ENCODE measurements around the gene SLC7A14. TPM values are rescaled to one million over a fixed set of nuclear protein-coding genes. Genes with fewer than 3 reads are reported as not detected.

Gene SLC7A14
- total RNA-seq, 2 donors from 2014 or later, result 0.26 TPM; not detected in 1

DNA sequence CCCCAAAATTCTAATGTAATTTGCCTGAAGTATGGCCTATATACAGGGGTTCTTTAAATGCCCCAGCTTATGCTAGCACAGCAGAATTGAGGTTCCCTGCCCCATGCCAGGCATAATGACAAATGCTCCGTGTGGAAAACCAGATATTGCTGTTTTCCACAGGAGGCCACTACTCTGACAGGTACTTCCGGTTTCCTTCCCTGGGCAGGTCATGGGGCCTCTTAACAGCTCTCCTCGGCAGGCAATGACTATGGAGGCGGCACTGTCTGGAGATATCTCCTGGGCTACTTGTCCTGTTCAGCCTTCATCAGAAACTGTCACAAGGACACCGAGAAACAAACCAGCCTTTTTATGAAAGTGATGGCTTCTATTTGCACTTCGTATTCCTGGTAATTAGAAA lies 54.8 kb downstream of the SLC7A14 start:
- ATAC-seq (no peak), DNase-seq (no peak)
- Histone ChIP-seq H3K4me3 (no peak overlapping the region), H3K9me3 (no peaks in the 10 kb centered on the region), H3K27me3 (no peaks in the 10 kb centered on the region), H3K36me3 (replicated peaks in 1 of 2; ENCODE audit: insufficient read depth in 1 of 2, low read depth in 2 of 2) (no peaks in the 10 kb centered on the region), H3K27ac (no peak overlapping the region), H3K4me1 (no peaks in the 10 kb centered on the region)
- intact Hi-C loops (cut with DNase I), result no loop called here
- TF ChIP-seq POLR2A (IDR thresholded peaks at IDR 0.05), result no peak
- TF ChIP-seq, protein P1, sequence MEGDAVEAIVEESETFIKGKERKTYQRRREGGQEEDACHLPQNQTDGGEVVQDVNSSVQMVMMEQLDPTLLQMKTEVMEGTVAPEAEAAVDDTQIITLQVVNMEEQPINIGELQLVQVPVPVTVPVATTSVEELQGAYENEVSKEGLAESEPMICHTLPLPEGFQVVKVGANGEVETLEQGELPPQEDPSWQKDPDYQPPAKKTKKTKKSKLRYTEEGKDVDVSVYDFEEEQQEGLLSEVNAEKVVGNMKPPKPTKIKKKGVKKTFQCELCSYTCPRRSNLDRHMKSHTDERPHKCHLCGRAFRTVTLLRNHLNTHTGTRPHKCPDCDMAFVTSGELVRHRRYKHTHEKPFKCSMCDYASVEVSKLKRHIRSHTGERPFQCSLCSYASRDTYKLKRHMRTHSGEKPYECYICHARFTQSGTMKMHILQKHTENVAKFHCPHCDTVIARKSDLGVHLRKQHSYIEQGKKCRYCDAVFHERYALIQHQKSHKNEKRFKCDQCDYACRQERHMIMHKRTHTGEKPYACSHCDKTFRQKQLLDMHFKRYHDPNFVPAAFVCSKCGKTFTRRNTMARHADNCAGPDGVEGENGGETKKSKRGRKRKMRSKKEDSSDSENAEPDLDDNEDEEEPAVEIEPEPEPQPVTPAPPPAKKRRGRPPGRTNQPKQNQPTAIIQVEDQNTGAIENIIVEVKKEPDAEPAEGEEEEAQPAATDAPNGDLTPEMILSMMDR (IDR thresholded peaks at IDR 0.05), result no peak
- WGBS, 2 donors, result 69 to 70% methylated on average over 6 of the region's 6 CpGs

DNA sequence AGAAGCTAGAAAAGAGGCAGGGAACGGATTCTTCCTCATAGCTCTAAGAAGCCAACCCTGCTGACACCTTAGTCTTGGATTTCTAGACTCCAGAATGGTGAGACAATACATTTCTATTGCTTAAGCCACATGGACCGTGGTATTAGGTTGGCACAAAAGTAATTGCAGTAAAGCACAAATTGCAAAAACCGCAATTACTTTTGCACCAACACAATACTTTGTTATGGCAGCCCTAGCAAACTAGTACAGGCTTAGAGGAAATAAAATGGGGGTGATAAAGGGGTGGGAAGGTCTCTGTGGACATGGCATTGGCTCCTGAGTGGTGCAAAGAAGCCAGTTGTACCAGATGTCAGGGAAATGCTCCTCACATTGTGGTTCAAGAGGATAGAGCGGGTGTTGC lies 56.0 kb downstream of the SLC7A14 start:
- Histone ChIP-seq H3K27ac (no peak overlapping the region), H3K27me3 (no peaks in the 10 kb centered on the region), H3K4me3 (no peak overlapping the region), H3K9me3 (no peaks in the 10 kb centered on the region), H3K36me3 (replicated peaks in 1 of 2; ENCODE audit: insufficient read depth in 1 of 2, low read depth in 2 of 2) (no peaks in the 10 kb centered on the region), H3K4me1 (no peaks in the 10 kb centered on the region)
- no peak for DNase-seq
- no peak for ATAC-seq
- WGBS, 2 donors, result 79 to 87% methylated on average over 4 of the region's 4 CpGs
- no peak for TF ChIP-seq POLR2A (IDR thresholded peaks at IDR 0.05)
- TF ChIP-seq, protein P1 (IDR thresholded peaks at IDR 0.05), result no peak
- intact Hi-C loops (cut with DNase I), result no loop called here

GRCh38 chr3:170529346-170529745 lies 56.5 kb downstream of the SLC7A14 start:
- DNase-seq, result no peak
- TF ChIP-seq POLR2A (IDR thresholded peaks at IDR 0.05), result no peak
- TF ChIP-seq, protein P1 (IDR thresholded peaks at IDR 0.05), result no peak
- 33 to 54% methylated on average over 2 of the region's 2 CpGs for WGBS, 2 donors
- Histone ChIP-seq H3K4me3 (no peak overlapping the region), H3K36me3 (replicated peaks in 1 of 2; ENCODE audit: insufficient read depth in 1 of 2, low read depth in 2 of 2) (no peaks in the 10 kb centered on the region), H3K27me3 (no peaks in the 10 kb centered on the region), H3K9me3 (no peaks in the 10 kb centered on the region), H3K4me1 (no peaks in the 10 kb centered on the region), H3K27ac (no peak overlapping the region)
- intact Hi-C loops (cut with DNase I), result no loop called here
- ATAC-seq, result no peak

GRCh38 chr3:170528726-170529125 lies 57.1 kb downstream of the SLC7A14 start:
- Histone ChIP-seq H3K4me3 (no peak overlapping the region), H3K36me3 (replicated peaks in 1 of 2; ENCODE audit: insufficient read depth in 1 of 2, low read depth in 2 of 2) (no peaks in the 10 kb centered on the region), H3K9me3 (no peaks in the 10 kb centered on the region), H3K27ac (no peak overlapping the region), H3K4me1 (no peaks in the 10 kb centered on the region), H3K27me3 (no peaks in the 10 kb centered on the region)
- no peak for TF ChIP-seq POLR2A (IDR thresholded peaks at IDR 0.05)
- TF ChIP-seq, protein P1 (IDR thresholded peaks at IDR 0.05), result no peak
- ATAC-seq (no peak), DNase-seq (no peak)
- WGBS, 2 donors, result 66 to 73% methylated on average over 8 of the region's 8 CpGs
- intact Hi-C loops (cut with DNase I), result no loop called here

DNA sequence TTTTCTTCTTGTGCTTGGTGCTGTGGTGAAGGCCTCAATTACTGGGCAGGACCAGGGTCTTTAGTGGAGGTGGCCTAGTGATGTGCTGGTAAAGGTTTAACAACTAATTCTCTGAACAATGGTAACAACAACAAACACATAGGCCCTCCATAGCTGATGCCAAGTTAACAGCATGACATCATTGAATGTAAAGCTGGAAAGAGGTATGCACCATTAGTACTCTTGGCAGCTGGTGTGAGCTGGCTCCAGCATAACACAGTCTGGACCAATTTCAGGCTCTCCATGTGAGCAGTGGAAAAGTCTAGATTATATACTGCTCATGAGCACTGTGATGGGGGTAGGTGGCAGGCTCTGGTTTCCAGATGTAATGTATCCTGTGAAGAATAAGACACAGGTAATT lies 61.8 kb downstream of the SLC7A14 start:
- no peaks in the 10 kb centered on the region for H3K36me3 ChIP-seq (replicated peaks in 1 of 2; ENCODE audit: insufficient read depth in 1 of 2, low read depth in 2 of 2)
- H3K4me1 ChIP-seq, result no peaks in the 10 kb centered on the region
- ATAC-seq (no peak), DNase-seq (no peak)
- intact Hi-C loops (cut with DNase I), result no loop called here
- no peaks in the 10 kb centered on the region for H3K27me3 ChIP-seq
- H3K9me3 ChIP-seq, result no peaks in the 10 kb centered on the region
- no peak overlapping the region for H3K4me3 ChIP-seq
- TF ChIP-seq, protein P1 (IDR thresholded peaks at IDR 0.05), result no peak
- no peak for TF ChIP-seq POLR2A (IDR thresholded peaks at IDR 0.05)
- H3K27ac ChIP-seq, result no peak overlapping the region
